ENCODE measurements around the gene OTOF.

OTOF gene

DNA sequence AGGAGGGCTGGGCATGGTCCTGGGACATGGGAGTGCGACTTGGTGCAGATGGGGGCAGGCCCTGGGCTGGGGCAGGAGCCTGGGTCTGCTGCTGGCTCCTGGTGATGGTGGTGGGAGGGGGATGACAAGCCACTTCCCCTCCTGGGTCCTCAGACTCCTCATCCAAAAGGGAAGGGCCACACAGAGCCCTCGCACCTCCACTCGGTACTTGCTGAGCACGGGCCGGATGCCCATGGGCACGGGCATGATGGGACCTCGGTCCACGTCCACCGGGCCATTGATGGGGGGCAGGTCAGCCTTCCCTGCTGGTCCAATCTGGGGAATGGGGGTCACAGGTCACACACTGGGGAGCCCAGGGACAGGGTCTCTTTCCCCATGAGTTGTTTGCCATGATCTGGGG is 4.1 kb downstream of the OTOF start:
- TF ChIP-seq FOXP2 (optimal IDR thresholded peaks at IDR 0.05; ENCODE audit: borderline replicate concordance, extremely low read depth, extremely low read length, insufficient read depth) (no peak), SIN3A (IDR thresholded peaks at IDR 0.05; ENCODE audit: borderline replicate concordance, insufficient read depth, low read length) (no peak), POLR2AphosphoS5 (IDR thresholded peaks at IDR 0.05; ENCODE audit: low read depth, low read length) (no peak), TAF1 (IDR thresholded peaks at IDR 0.05; ENCODE audit: borderline replicate concordance, insufficient read depth, low read length) (no peak)
- TF ChIP-seq, protein P1, sequence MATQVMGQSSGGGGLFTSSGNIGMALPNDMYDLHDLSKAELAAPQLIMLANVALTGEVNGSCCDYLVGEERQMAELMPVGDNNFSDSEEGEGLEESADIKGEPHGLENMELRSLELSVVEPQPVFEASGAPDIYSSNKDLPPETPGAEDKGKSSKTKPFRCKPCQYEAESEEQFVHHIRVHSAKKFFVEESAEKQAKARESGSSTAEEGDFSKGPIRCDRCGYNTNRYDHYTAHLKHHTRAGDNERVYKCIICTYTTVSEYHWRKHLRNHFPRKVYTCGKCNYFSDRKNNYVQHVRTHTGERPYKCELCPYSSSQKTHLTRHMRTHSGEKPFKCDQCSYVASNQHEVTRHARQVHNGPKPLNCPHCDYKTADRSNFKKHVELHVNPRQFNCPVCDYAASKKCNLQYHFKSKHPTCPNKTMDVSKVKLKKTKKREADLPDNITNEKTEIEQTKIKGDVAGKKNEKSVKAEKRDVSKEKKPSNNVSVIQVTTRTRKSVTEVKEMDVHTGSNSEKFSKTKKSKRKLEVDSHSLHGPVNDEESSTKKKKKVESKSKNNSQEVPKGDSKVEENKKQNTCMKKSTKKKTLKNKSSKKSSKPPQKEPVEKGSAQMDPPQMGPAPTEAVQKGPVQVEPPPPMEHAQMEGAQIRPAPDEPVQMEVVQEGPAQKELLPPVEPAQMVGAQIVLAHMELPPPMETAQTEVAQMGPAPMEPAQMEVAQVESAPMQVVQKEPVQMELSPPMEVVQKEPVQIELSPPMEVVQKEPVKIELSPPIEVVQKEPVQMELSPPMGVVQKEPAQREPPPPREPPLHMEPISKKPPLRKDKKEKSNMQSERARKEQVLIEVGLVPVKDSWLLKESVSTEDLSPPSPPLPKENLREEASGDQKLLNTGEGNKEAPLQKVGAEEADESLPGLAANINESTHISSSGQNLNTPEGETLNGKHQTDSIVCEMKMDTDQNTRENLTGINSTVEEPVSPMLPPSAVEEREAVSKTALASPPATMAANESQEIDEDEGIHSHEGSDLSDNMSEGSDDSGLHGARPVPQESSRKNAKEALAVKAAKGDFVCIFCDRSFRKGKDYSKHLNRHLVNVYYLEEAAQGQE (IDR thresholded peaks at IDR 0.05; ENCODE audit: insufficient read depth in 1 of 2, low read depth in 2 of 2, low read length in 2 of 2): no peak

DNA sequence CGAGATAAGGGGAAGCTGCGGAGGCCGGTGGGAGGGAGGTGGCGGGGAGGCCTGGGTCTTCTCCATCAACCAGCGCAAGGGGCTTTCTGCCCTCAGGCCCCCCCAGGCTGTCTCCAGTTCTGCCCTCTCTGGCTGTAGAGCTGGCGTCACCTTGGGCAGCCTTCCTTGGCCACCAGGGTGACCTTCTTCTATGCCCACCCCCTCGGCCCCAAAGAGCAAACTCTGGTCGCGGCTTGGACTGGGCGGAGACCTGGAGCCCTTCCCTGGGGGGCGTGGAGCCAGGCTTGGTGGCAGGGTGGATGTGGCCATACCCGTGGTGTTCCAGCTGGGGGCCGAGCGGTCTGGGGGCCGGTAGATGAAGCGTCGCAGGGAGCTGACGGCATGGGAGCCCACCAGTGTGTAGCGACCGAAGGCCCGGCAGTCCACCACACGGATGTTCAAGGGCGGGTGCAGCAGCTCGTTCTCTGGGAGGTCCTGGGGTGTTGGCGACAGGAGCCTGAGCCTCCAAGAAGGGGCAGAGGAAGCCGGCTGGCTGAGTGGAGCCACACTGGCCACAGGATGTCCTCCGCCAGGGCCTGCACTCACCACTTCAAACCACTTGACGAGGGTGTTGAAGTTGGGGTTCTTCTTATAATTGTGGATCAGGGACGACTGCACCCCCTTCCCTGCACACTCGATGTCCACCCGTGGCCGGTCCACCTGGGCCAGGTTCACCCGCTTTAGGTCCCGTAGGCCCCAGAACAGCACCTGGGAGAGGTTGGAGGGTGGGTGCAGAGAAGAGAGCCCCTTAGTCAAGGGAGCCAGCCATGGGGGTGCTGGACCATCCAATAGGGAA is 4.9 kb downstream of the OTOF start:
- TF ChIP-seq TAF1 (IDR thresholded peaks at IDR 0.05; ENCODE audit: borderline replicate concordance, insufficient read depth, low read length): no peak
- no peak for TF ChIP-seq FOXP2 (optimal IDR thresholded peaks at IDR 0.05; ENCODE audit: borderline replicate concordance, extremely low read depth, extremely low read length, insufficient read depth)
- TF ChIP-seq POLR2AphosphoS5 (IDR thresholded peaks at IDR 0.05; ENCODE audit: low read depth, low read length): no peak
- no peak for TF ChIP-seq SIN3A (IDR thresholded peaks at IDR 0.05; ENCODE audit: borderline replicate concordance, insufficient read depth, low read length)
- TF ChIP-seq, protein P1 (IDR thresholded peaks at IDR 0.05; ENCODE audit: insufficient read depth in 1 of 2, low read depth in 2 of 2, low read length in 2 of 2): no peak

DNA sequence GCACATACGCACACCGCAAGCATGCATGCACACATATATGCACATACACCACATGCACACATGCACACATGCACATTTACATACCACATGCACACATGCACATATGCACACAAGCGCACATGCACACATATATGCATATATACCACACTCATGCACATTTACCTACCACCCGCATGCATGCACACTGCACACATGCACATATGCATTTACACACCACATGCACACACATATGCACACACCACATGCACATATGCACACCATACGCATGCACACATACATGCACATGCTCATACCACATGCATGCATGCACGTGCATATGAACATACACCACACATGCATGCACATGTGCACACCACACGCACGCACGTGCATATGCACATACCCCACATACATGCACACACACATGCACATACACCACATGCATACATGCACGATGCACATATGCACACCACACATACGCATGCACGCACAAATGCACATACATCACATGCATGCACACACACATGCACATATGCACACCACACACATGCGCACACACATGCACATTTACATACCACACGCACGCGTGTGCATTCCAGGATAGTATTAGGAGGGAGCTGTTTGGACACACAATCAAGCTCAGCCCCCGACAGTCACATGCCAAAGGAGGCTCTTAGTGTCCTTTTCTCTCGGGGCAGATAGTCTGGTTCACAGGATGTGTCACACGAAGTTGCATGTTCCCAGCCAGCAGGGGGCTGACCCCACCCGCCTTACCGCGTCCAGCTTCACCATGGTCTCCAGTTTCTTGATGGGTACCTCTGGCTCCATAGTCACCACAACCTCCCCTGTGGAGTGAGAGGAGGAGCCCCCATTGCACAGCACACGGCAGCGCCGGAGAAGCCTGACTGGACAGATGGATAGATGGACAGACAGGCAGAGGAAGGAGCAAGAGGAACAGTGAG is 5.9 kb downstream of the OTOF start:
- TF ChIP-seq FOXP2 (optimal IDR thresholded peaks at IDR 0.05; ENCODE audit: borderline replicate concordance, extremely low read depth, extremely low read length, insufficient read depth): no peak
- TF ChIP-seq, protein P1 (IDR thresholded peaks at IDR 0.05; ENCODE audit: insufficient read depth in 1 of 2, low read depth in 2 of 2, low read length in 2 of 2): no peak
- no peak for TF ChIP-seq POLR2AphosphoS5 (IDR thresholded peaks at IDR 0.05; ENCODE audit: low read depth, low read length)
- no peak for TF ChIP-seq TAF1 (IDR thresholded peaks at IDR 0.05; ENCODE audit: borderline replicate concordance, insufficient read depth, low read length)
- TF ChIP-seq SIN3A (IDR thresholded peaks at IDR 0.05; ENCODE audit: borderline replicate concordance, insufficient read depth, low read length): no peak

DNA sequence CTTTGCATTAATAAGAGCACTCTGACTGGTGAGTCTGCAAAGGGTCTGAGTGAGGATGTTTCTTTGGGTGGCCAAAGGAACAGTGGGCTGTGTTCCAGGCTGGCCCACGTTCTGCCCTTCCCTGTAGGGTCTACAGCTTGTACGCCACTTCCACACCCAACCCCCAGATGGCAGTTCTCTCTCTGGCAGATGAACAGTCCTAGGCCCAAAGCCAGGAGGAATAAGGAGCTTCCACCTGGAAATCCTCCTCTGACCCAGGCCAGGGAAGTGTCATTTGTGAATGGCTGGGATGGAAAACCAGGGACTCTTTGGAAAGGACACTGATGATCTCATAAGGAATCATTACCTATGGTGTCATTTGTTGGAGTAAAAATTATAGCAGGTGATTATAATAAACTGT is 6.6 kb downstream of the OTOF start:
- TF ChIP-seq FOXP2 (optimal IDR thresholded peaks at IDR 0.05; ENCODE audit: borderline replicate concordance, extremely low read depth, extremely low read length, insufficient read depth) (no peak), SIN3A (IDR thresholded peaks at IDR 0.05; ENCODE audit: borderline replicate concordance, insufficient read depth, low read length) (no peak), POLR2AphosphoS5 (IDR thresholded peaks at IDR 0.05; ENCODE audit: low read depth, low read length) (no peak), TAF1 (IDR thresholded peaks at IDR 0.05; ENCODE audit: borderline replicate concordance, insufficient read depth, low read length) (no peak)
- TF ChIP-seq, protein P1 (IDR thresholded peaks at IDR 0.05; ENCODE audit: insufficient read depth in 1 of 2, low read depth in 2 of 2, low read length in 2 of 2): no peak

Data from PFSK-1 (cell line).